ENCODE results near the gene KLHL21.

The KLHL21 gene

GRCh38 chr1:6546326-6546725, 56.3 kb downstream of the KLHL21 start:
- TF ChIP-seq CTCF (IDR thresholded peaks at IDR 0.05; ENCODE audit: low read depth, low read length): no peak
- H3K4me1 ChIP-seq: no peaks in the 10 kb centered on the region
- H3K9me3 ChIP-seq: no peaks in the 10 kb centered on the region
- no peak overlapping the region for H3K4me3 ChIP-seq (ENCODE audit: low read depth, low read length)
- H3K36me3 ChIP-seq: peaks cover 7% of the 10 kb centered on the region
- no peaks in the 10 kb centered on the region for H3K27me3 ChIP-seq
- DNase-seq: no peak

GRCh38 chr1:6545276-6546112, 57.2 kb downstream of the KLHL21 start:
- Histone ChIP-seq H3K4me1 (no peaks in the 10 kb centered on the region), H3K27me3 (no peaks in the 10 kb centered on the region), H3K36me3 (peaks cover 7% of the 10 kb centered on the region), H3K4me3 (ENCODE audit: low read depth, low read length) (no peak overlapping the region), H3K9me3 (no peaks in the 10 kb centered on the region)
- TF ChIP-seq CTCF (IDR thresholded peaks at IDR 0.05; ENCODE audit: low read depth, low read length): no peak
- no peak for DNase-seq

GRCh38 chr1:6544831-6545230, 57.8 kb downstream of the KLHL21 start:
- DNase-seq: no peak
- Histone ChIP-seq H3K36me3 (peaks cover 7% of the 10 kb centered on the region), H3K27me3 (no peaks in the 10 kb centered on the region), H3K4me1 (no peaks in the 10 kb centered on the region), H3K4me3 (ENCODE audit: low read depth, low read length) (no peak overlapping the region), H3K9me3 (no peaks in the 10 kb centered on the region)
- TF ChIP-seq CTCF (IDR thresholded peaks at IDR 0.05; ENCODE audit: low read depth, low read length): no peak

Data from BE2C (cell line).